NB4 (cell line): Measurements from ENCODE around the gene PROM2.

ENCODE experiments used
- CTCF ChIP-seq: IDR thresholded peaks from one replicate; pipeline ENCODE4 v1.5.1; 2012; ENCODE audit warnings: low read depth, low read length
- POLR2A ChIP-seq: IDR thresholded peaks from 2 replicates; pipeline ENCODE4 v1.6.1; 2011; ENCODE audit warnings: mild to moderate bottlenecking; ENCODE audit not compliant: insufficient read length; ENCODE audit errors: extremely low read depth
- TF ChIP-seq, protein P1 (sequence below): IDR thresholded peaks from 2 replicates; pipeline ENCODE4 v1.6.1; 2011; ENCODE audit warnings: low read depth, low read length

- TF ChIP-seq CTCF: no peak
- no peak for TF ChIP-seq POLR2A
- TF ChIP-seq, protein P1, sequence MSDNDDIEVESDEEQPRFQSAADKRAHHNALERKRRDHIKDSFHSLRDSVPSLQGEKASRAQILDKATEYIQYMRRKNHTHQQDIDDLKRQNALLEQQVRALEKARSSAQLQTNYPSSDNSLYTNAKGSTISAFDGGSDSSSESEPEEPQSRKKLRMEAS: no peak
Measured at GRCh38 chr2:95266781-95267430, 7.3 kb upstream of the PROM2 start.
